Right ventricle myocardium inferior (tissue), 1 donor: ENCODE measurements around the gene CLDN8. TPM values are rescaled to one million over a fixed set of nuclear protein-coding genes. Genes with fewer than 3 reads are reported as not detected.

ENCODE experiments used
- ATAC-seq: fragments of 200-7000 bp; cut with Tn5 transposase; one replicate; pipeline ENCODE4 v1.9.1; 2020; ENCODE audit warnings: mild to moderate bottlenecking, moderate library complexity
- DNase-seq: peaks from one replicate; pipeline ENCODE4 v3.0.0; 2021; ENCODE audit errors: missing footprints
- intact Hi-C: fragments of 100-400 bp; cut with DNase I; formaldehyde crosslinking; loops from one replicate; pipeline ENCODE4 v1.11.0; 2022
- total RNA-seq: library from RNA; stranded (reverse); fragmentation: NEBNext Ultra II Directional; extraction: Animal tissue kit (Norgen Biotek cat#: 25700); gene quantifications from one replicate; pipeline ENCODE4 v1.2.1, GENCODE V29; 2021
- donor health status: DM: no; HTN: yes; CAD: no; lungs with severe emphysema.

The CLDN8 gene
- total RNA-seq, 1 donor from 2014 or later = not detected

- ATAC-seq = no peak
- DNase-seq = no peak
- intact Hi-C loops = no loop called here
These were observed 4.8 kb downstream of the CLDN8 start for GRCh38 chr21:30211071-30211470.

GRCh38 chr21:30209601-30210000 lies 6.3 kb downstream of the CLDN8 start:
- ATAC-seq = no peak
- intact Hi-C loops = no loop called here
- DNase-seq = peak; percentile 21

- intact Hi-C loops = no loop called here
- no peak for ATAC-seq
These were observed 8.7 kb downstream of the CLDN8 start for GRCh38 chr21:30207252-30207579.

GRCh38 chr21:30206551-30207251 lies 9.2 kb downstream of the CLDN8 start:
- intact Hi-C loops = no loop called here
- DNase-seq (no peak), ATAC-seq (no peak)

More at GRCh38 chr21:30207252-30207579, 8.7 kb downstream of the CLDN8 start:
- DNase-seq = no peak

GRCh38 chr21:30200000-30200399 lies 15.9 kb downstream of the CLDN8 start:
- no peak for DNase-seq
- no peak for ATAC-seq
- intact Hi-C loops = no loop called here

- DNase-seq = no peak
- ATAC-seq = no peak
- intact Hi-C loops = no loop called here
These were observed 21.1 kb downstream of the CLDN8 start for GRCh38 chr21:30194701-30195299.

GRCh38 chr21:30193201-30193600 lies 22.7 kb downstream of the CLDN8 start:
- DNase-seq (no peak), ATAC-seq (no peak)
- intact Hi-C loops = no loop called here

- intact Hi-C loops = no loop called here
- ATAC-seq = no peak
- no peak for DNase-seq
These were observed 25.3 kb downstream of the CLDN8 start for GRCh38 chr21:30190554-30190953.

- ATAC-seq = no peak
- intact Hi-C loops = no loop called here
- no peak for DNase-seq
These were observed 26.1 kb downstream of the CLDN8 start for GRCh38 chr21:30189773-30190172.

- intact Hi-C loops = no loop called here
- no peak for DNase-seq
- no peak for ATAC-seq
These were observed 29.7 kb downstream of the CLDN8 start for GRCh38 chr21:30186242-30186641.

- DNase-seq (no peak), ATAC-seq (no peak)
- intact Hi-C loops = no loop called here
These were observed 47.8 kb downstream of the CLDN8 start for GRCh38 chr21:30168086-30168485.

GRCh38 chr21:30166705-30167104 lies 49.2 kb downstream of the CLDN8 start, which contains the start of gene CLDN17:
CLDN17 (minus strand) TSS chr21:30166805; CDS start chr21:30166617, 188 bp downstream.
- intact Hi-C loops = no loop called here
- DNase-seq (no peak), ATAC-seq (no peak)

- ATAC-seq = no peak
- DNase-seq = peak; percentile 43
- intact Hi-C loops = no loop called here
These were observed 49.7 kb downstream of the CLDN8 start for GRCh38 chr21:30166171-30166570.

GRCh38 chr21:30164796-30165195 lies 51.1 kb downstream of the CLDN8 start:
- no peak for ATAC-seq
- intact Hi-C loops = no loop called here
- DNase-seq = no peak

Other genes starting within 250 kb of the CLDN8 start
- gene CLDN17, start 49.3 kb downstream of the CLDN8 start, total RNA-seq = not detected
- not detected for gene KRTAP24-1, start 66.9 kb upstream of the CLDN8 start, total RNA-seq
- gene KRTAP25-1, start 73.4 kb upstream of the CLDN8 start, total RNA-seq = not detected
- gene KRTAP26-1, start 104.2 kb upstream of the CLDN8 start, total RNA-seq = not detected
- not detected for gene KRTAP27-1, start 121.6 kb upstream of the CLDN8 start, total RNA-seq
- not detected for gene KRTAP23-1, start 132.5 kb upstream of the CLDN8 start, total RNA-seq
- not detected for gene KRTAP13-2, start 156.2 kb upstream of the CLDN8 start, total RNA-seq
- not detected for gene KRTAP13-1, start 179.9 kb upstream of the CLDN8 start, total RNA-seq
- gene KRTAP13-3, start 209.8 kb upstream of the CLDN8 start, total RNA-seq = not detected
- not detected for gene KRTAP13-4, start 214.1 kb upstream of the CLDN8 start, total RNA-seq
- not detected for gene KRTAP15-1, start 224.2 kb upstream of the CLDN8 start, total RNA-seq